HEK293T (cell line): ENCODE data around the gene HAO2.

Source experiments
- FOXM1 ChIP-seq: fragments of 450-650 bp; IDR thresholded peaks from 2 replicates; pipeline ENCODE4 v1.6.1; 2017; ENCODE audit warnings: mild to moderate bottlenecking, borderline replicate concordance
- ZNF384 ChIP-seq: fragments of 450-650 bp; IDR thresholded peaks from 2 replicates; pipeline ENCODE4 v1.6.1; 2016

- no peak for TF ChIP-seq FOXM1
- no peak for TF ChIP-seq ZNF384
Observed at GRCh38 chr1:119332622-119333021, 36.0 kb upstream of the HAO2 start.
